GM13977 (cell line): ENCODE results near the gene HTT.
"Not testable (repeated sequence)": the region's sequence is repeated elsewhere in the genome, so short reads cannot be mapped to it uniquely, and the experiment has no call there.

ENCODE experiments used
- DNase-seq: peaks from one replicate; pipeline ENCODE4 v3.0.0; 2012; ENCODE audit warnings: low spot score
- in situ Hi-C: fragments of 300-500 bp; cut with MboI; formaldehyde crosslinking; loops from one replicate; pipeline ENCODE4 v1.12.0; 2022; ENCODE audit warnings: low sequenced_read_pairs, low pct_unique_long_range_greater_than_20kb, mixed read lengths, inconsistent platforms; ENCODE audit not compliant: unreplicated experiment
- TF ChIP-seq, protein P1 (sequence below): IDR thresholded peaks from 2 replicates; pipeline ENCODE4 v1.5.1; 2012; ENCODE audit warnings: mild to moderate bottlenecking, control low read depth; ENCODE audit not compliant: insufficient read depth; ENCODE audit errors: extremely low read depth, missing control alignments

HTT gene

DNA sequence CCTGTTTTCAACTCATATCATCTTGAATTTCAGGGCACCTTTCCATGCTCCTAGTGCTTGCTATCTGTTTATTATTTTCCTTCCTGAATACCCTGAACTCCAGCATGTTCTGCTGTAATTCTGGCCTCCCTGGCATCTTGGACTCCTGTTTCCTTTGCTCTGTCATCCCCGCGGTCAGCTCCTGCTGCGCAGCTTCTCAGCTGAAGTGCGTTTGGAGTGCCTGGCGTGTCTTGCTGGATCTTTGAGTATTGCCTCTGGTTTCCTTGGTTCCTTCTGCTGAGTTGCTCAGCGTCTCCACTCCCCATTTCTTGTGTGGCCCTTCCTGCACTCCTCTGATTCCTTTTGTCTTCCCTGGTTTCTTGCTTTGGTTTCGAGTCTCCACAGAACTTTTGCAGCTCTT is 84.4 kb downstream of the HTT start:
- DNase-seq: no peak
- in situ Hi-C loops: no loop called here
- TF ChIP-seq, protein P1, sequence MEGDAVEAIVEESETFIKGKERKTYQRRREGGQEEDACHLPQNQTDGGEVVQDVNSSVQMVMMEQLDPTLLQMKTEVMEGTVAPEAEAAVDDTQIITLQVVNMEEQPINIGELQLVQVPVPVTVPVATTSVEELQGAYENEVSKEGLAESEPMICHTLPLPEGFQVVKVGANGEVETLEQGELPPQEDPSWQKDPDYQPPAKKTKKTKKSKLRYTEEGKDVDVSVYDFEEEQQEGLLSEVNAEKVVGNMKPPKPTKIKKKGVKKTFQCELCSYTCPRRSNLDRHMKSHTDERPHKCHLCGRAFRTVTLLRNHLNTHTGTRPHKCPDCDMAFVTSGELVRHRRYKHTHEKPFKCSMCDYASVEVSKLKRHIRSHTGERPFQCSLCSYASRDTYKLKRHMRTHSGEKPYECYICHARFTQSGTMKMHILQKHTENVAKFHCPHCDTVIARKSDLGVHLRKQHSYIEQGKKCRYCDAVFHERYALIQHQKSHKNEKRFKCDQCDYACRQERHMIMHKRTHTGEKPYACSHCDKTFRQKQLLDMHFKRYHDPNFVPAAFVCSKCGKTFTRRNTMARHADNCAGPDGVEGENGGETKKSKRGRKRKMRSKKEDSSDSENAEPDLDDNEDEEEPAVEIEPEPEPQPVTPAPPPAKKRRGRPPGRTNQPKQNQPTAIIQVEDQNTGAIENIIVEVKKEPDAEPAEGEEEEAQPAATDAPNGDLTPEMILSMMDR: no peak

DNA sequence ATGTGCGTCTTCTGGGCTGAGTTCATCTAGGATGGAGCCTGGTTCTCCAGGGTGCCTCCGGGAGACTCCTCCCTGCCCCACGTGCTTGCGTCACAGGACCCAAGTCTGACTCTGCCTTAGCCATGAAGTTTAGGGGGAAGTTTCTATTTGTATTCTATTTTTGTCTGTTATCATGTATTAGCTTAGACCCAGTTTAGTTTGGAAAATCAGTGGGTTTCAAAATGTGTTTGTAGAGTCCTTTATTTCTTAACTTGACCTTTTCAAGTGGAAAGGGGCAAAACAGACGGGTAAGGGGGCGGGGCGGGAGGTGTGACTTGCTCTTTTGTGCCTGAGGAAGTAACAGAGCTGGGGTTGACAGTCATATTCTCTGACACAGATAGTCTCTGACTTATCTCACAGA is 86.0 kb downstream of the HTT start:
- TF ChIP-seq, protein P1: no peak
- in situ Hi-C loops: no loop called here
- DNase-seq: no peak

GRCh38 chr4:3161044-3161443 is 86.6 kb downstream of the HTT start:
- in situ Hi-C loops, DNase-seq: not testable (repeated sequence)

DNA sequence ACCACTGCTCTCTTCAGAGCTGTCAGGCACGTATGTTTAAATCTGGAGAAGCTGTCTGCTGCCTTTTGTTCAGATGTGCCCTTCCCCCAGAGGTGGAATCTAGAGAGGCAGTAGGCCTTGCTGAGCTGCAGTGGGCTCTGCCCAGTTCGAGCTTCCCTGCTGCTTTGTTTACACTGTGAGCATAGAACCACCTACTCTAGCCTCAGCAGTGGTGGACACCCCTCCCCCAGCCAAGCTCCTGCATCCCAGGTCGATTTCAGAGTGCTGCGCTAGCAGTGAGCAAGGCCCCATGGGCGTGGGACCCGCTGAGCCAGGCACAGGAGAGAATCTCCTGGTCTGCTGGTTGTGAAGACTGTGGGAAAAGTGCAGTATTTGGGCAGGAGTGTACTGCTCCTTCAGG is 92.0 kb downstream of the HTT start:
- not testable (repeated sequence) for DNase-seq

DNA sequence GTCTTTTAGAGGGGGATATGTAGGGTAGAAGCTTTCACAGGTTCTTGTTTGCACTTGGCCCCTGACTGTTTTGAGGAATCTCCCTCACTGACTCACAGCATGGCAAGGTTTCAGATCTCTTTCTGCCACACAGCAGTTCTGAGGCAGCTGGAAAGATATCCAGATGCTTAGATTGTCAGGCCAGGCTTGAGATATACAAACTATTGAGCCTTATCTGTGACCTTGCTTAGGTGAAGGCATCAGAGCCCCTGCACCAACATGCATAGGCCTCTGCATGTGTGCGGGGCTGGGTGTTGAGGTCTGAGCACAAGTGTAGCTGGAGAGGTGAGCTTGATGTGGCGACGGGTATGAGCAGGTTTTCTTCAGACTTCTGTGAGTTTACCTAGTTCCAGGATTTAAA is 93.5 kb downstream of the HTT start:
- DNase-seq: no peak
- in situ Hi-C loops: no loop called here
- TF ChIP-seq, protein P1: no peak

More for the DNA sequence above, 92.0 kb downstream of the HTT start:
- in situ Hi-C loops: not testable (repeated sequence)

GRCh38 chr4:3174371-3175338 is 100.2 kb downstream of the HTT start:
- TF ChIP-seq, protein P1: no peak
- in situ Hi-C loops: no loop called here
- DNase-seq: no peak

GRCh38 chr4:3176367-3177229 is 102.1 kb downstream of the HTT start:
- TF ChIP-seq, protein P1: no peak
- in situ Hi-C loops: no loop called here
- DNase-seq: no peak
